ENCODE results near the gene SRXN1.

SRXN1 gene

DNA sequence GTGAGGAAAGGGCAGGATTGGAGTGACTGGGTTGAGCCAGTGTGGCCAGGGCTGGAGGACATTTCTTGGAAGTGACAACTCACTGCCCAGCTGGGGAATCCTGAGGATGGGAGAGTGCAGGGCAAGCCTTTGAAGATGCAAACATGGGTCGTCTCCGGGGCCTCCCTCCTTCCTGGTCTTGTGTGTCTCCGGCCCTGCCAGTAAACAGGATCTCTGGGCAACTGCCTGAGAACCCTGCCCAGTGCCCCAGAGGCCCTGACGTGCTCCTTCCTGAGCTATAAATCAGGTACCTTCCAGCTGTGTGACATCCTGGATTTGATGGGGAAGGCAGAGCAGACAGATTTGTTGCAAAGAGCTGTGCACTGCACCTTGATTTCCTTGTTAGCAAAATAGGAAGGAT is 30.0 kb downstream of the SRXN1 start:
- H3K4me3 ChIP-seq (replicated peaks; ENCODE audit: low read depth, low read length): no peak overlapping the region
- TF ChIP-seq, protein P1, sequence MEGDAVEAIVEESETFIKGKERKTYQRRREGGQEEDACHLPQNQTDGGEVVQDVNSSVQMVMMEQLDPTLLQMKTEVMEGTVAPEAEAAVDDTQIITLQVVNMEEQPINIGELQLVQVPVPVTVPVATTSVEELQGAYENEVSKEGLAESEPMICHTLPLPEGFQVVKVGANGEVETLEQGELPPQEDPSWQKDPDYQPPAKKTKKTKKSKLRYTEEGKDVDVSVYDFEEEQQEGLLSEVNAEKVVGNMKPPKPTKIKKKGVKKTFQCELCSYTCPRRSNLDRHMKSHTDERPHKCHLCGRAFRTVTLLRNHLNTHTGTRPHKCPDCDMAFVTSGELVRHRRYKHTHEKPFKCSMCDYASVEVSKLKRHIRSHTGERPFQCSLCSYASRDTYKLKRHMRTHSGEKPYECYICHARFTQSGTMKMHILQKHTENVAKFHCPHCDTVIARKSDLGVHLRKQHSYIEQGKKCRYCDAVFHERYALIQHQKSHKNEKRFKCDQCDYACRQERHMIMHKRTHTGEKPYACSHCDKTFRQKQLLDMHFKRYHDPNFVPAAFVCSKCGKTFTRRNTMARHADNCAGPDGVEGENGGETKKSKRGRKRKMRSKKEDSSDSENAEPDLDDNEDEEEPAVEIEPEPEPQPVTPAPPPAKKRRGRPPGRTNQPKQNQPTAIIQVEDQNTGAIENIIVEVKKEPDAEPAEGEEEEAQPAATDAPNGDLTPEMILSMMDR (IDR thresholded peaks at IDR 0.05; ENCODE audit: low read length, missing control alignments): no peak
- no peak for DNase-seq (ENCODE audit: low read depth)

DNA sequence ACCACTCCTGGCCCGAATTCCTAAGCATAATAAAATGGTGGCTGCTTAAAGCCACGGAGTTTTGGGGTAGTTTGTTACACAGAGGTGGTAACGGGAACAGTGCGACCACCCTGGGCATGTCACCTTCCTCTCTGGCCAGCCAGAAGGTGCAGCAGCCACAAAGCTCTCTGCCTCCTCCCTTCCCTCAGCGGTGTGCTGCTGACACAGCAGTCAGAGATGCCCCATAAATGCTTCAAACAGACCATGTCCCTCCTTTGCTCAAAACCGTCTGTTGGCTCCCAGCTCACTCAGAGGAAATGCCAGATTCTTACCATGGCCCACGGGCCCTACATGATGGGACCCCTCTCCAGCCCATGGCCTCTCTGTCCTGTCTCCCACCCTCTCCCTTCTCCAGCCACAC is 30.8 kb downstream of the SRXN1 start:
- H3K4me3 ChIP-seq (replicated peaks; ENCODE audit: low read depth, low read length): no peak overlapping the region
- DNase-seq (ENCODE audit: low read depth): no peak
- TF ChIP-seq, protein P1 (IDR thresholded peaks at IDR 0.05; ENCODE audit: low read length, missing control alignments): no peak

DNA sequence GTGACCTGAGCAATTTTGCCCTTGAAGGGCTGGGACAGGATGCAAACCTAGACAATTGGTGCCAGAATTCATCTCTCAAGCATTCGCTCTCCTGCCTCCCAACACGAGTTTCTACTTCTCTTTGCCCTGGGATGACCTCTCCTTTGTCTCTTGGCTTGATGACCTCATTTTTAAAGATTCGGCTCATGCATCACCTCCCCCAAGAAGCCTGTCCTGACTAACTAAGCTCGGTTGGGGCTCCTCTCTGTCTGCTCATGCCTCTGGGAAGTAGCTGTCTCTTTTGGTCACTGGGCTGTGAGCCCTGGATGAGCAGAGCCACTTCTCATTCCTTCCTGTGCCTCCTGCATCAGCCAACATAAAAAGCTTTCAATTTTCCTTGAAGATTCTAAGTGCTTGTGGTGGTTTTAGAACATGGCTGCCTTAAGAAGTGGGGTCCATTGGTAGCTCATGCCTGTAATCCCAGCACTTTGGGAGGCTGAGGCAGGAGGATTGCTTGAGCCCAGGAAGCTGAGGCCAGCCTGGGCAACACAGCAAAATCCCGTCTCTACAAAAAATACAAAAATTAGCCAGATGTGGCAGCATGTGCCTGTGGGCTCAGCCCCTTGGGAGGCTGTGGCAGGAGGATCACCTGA is 31.8 kb downstream of the SRXN1 start:
- H3K4me3 ChIP-seq (replicated peaks; ENCODE audit: low read depth, low read length): no peak overlapping the region
- TF ChIP-seq, protein P1 (IDR thresholded peaks at IDR 0.05; ENCODE audit: low read length, missing control alignments): no peak
- DNase-seq (ENCODE audit: low read depth): no peak

DNA sequence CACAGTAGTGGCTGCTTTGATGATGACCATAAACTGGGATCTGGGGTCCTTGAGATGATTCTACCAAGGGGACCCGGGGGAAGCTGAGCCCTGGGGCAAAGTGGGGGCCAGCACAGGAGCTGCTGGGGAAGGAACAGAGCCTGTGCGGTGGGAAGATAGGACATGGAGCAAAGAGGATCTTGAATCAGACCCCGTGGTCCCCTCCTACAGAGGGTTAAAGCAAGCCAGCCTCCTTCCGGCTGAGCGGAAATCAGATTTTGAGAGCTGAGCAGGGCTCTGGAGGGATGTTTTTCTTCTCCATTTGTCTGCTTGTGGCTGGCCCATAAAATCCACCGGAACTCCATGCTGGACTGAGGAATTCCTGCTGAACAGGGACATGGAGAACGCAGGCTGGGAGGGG is 32.8 kb downstream of the SRXN1 start:
- H3K4me3 ChIP-seq (replicated peaks; ENCODE audit: low read depth, low read length): no peak overlapping the region
- TF ChIP-seq, protein P1 (IDR thresholded peaks at IDR 0.05; ENCODE audit: low read length, missing control alignments): no peak
- no peak for DNase-seq (ENCODE audit: low read depth)

DNA sequence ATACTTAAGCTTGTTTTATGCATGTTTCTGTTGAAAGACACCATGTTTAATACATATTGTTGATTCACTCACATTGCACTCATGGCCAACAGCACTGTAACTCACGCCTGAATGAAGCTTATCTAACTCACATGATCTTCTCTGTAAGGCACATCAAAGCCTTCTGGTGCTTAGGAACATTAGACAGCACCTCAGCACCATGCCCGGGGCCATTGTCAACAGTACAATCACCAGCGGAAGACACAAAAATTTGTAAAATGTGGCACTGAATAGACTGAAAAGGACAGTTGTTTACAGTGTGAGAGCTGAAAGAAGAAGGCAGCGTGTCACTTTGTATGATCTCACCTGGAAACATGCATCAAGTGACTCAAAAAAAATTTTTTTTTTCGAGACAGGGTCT is 34.0 kb downstream of the SRXN1 start:
- DNase-seq (ENCODE audit: low read depth): no peak
- no peak overlapping the region for H3K4me3 ChIP-seq (replicated peaks; ENCODE audit: low read depth, low read length)
- TF ChIP-seq, protein P1 (IDR thresholded peaks at IDR 0.05; ENCODE audit: low read length, missing control alignments): no peak

DNA sequence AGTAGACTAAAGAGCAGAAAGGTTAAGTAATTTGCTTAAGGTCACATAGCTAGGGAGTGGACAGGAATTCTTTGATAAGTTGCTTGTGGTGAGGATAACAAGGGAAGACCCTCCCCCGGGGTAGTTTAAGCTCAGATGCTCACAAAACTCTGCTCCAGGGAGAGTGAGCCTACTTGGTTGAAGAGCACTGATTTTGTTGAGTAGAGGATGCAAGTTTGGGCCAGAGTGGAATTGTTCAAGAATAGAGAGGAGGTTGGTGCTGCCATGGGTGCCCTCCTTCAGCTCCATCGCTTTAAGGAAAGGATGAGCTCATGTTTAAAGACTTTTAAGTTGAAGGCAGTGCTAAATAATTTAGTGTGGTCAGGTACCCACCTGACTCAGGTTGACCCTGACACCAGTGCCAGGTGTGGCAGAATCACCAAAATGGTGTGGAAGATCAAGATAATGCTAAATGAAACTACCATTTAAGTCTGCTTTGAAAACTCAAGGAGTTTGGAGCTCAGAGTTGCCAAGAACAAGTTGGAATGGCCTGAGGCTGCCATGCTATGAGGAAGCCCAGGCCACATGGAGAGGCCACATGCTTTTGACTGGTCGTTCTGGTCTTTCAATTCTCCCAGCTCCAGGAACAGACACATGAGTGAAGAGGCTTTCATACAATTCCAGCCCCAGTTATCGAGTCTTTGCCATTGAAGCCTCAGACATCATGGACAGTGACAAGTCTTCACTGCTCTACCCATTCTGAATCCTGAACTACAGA is 34.9 kb downstream of the SRXN1 start:
- TF ChIP-seq, protein P1 (IDR thresholded peaks at IDR 0.05; ENCODE audit: low read length, missing control alignments): no peak
- no peak for DNase-seq (ENCODE audit: low read depth)
- H3K4me3 ChIP-seq (replicated peaks; ENCODE audit: low read depth, low read length): no peak overlapping the region

Measured in fibroblast of pulmonary artery (primary cell).